HG03135 (cell line): Measurements from ENCODE around the gene SLC22A23.
"Not testable (repeated sequence)": the region's sequence is repeated elsewhere in the genome, so short reads cannot be mapped to it uniquely, and the experiment has no call there.

ENCODE experiments used
- ATAC-seq: cut with Tn5 transposase; IDR thresholded peaks from one replicate; pipeline ENCODE4 v1.9.1; 2021; ENCODE audit warnings: mild to moderate bottlenecking, moderate library complexity; ENCODE audit not compliant: unreplicated experiment

Gene SLC22A23

DNA sequence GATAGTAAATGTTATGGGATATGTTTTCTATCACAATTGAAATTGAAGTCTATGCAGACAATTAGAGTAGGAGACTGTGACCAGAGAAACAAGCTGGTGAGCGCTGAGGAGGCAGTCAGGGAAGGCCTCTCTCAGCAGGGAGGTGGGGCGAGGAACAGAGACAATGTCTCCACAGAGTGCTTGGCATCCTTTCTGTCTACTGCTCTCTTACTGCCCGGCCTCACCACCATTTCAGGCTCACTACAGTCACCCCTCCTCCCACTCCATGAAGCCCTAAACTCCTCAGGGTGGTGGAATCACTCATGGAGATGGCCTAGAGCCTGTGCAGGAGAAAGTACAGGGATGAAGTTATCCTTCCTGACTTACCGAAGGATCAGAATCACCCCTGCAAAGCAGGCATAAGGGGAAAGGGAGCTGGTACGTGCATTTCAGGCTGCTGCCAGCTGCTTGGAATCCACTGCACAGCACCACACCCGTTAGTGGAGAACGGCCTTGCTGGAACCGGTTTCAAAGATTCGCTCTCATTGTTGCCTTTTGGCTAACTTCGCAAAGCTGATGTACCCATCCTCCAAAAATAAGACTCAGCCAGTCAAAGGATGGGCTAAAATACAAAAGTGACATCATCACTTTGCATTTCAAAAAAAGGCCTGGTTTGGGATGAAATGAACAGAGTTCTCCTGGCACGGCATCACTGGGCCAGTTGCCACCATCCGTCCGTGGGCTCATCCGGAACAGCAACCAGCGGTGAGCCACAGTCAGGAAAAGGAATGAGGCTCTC, 67.3 kb downstream of the SLC22A23 start:
- no peak for ATAC-seq

DNA sequence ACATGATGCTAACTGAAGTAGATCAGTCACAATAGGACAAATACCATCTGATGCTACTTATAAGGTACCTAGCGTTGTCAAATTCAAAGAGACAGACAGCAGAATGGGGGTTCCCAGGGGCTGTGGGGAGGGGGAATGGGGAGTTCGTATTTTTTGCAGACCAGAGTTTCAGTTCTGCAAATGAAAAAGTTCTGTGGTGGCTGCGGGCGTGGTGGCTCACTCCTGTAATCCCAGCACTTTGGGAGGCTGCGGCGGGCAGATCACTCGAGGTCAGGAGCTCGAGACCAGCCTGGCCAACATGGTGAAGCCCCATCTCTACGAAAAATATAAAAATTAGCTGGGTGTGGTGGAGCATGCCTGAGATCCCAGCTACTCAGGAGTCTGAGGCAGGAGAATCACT, 68.1 kb downstream of the SLC22A23 start:
- ATAC-seq: no peak

DNA sequence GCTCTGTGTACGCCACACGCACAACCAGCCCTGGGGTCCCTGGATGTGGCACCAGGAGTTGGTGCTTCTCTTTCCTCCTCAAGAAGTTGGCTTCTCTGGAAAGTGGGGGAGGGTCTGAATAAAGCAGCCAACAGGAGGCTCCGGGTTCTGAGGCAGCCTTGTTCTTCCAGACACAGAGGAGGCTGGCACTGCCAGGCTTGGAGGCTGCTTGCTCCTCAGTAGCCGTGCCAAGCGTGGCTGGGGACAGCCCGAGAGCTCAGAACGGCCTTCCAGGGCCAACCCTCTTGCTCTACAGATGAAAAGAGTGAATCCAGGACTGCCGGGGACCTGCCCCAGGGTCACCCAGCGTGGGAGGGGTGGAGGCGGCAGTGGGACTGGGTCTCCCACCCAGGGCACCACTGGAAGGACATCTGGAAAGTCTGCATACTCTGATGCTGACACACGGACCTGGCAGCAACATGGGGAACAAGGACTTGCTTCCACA, 70.4 kb downstream of the SLC22A23 start:
- ATAC-seq: no peak

- ATAC-seq: no peak
These were observed 71.1 kb downstream of the SLC22A23 start for GRCh38 chr6:3385660-3386151.

GRCh38 chr6:3385181-3385580, 71.7 kb downstream of the SLC22A23 start:
- ATAC-seq: not testable (repeated sequence)

- no peak for ATAC-seq
These were observed 72.4 kb downstream of the SLC22A23 start for GRCh38 chr6:3384241-3385143.

DNA sequence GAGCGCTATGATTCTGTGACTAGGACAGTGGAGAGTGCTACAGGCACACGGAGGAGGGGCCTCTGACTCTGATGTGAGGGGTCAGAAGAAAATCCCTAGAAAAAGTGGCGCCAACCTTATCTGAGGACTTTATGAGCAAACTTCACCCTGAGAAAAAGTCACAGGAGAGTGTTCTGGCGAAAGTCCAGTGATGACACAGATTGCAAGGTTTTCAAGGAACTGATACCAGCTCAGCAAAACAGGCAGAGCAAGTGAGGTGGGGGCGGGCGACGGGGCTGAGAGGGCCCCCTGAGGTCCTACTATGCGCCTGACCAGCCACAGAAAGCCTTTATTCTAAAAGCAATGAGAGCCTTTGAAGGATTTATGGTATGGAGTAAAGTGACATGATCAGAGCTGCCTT, 73.3 kb downstream of the SLC22A23 start:
- no peak for ATAC-seq

- no peak for ATAC-seq
These were observed 74.2 kb downstream of the SLC22A23 start for GRCh38 chr6:3382326-3383279.

DNA sequence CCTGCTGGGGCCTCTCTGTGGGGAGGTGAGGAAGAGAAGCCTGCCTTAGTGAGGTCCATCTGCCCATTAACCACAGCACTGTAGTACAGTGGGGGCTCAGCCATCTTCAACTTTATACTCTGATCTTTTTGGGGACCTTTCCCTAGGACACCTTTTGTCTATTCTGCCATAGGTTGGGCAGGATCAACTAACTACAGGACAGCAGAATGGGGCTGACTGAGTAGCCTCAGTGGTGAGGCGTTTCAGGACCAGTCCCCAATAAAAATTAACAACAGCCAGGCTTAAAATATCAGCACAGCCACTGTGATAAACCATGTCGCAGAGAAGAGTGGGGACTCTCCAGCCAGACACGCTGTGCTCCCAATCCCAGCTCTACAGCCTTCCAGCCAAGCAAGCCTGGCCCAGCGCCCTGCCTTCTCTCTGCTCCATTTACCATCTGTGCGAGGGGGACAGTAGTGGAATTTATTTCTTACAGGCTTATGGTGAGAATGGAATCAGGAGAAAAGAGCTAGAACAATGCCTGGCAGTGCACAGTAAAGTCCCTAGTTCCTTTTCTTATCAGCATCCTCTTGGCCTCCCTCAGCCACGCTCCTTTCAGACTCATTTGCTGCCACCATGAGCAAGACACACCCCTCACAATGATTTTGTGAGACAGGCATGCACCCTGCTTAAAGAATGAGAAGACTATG, 75.5 kb downstream of the SLC22A23 start:
- ATAC-seq: no peak

- ATAC-seq: no peak
These were observed 76.3 kb downstream of the SLC22A23 start for GRCh38 chr6:3380344-3381232.

DNA sequence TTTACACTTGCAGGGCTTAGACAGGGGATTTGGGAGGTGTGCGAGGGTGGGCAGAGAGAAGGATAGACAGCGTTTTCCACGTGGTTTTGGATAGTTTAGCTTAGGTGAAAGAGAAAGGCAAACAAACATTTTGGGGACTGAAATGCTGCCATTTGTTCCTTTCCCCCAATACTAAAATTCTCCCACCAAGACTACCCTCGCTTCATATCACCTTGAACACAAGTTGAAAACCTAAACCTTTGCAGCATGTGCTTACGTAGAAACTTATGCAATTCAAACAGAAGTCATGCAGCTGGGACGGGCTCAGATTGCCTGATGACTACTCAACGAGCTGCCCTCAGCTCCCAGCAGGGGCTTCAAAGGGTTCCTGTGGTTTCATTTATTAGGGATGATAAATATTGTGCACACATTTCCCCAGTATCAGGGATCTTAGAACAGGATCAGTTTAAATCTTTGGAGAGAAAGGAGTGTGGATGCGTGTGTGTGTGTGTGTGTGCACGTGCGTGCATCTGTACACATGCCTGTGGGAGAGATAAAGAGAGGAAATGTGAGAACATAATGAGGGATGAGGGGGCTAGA, 77.3 kb downstream of the SLC22A23 start:
- ATAC-seq: no peak

GRCh38 chr6:3378808-3379207, 78.0 kb downstream of the SLC22A23 start:
- not testable (repeated sequence) for ATAC-seq

DNA sequence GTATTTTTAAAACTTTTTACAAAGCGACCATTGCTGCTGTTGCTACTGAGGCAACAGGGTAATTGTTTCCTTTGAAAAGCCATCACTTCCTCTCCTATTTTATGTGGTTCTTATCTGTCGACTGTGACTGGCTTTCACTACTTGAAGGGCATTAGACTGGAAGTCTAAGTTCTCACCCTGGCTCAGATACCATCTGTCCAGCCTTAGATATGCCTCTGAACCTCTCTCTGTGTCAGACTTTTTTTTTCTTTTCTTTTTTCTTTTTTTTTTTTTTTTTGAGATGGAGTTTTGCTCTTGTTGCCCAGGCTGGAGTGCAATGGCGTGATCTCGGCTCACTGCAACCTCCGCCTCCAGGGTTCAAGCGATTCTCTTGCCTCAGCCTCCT, 78.5 kb downstream of the SLC22A23 start:
- not testable (repeated sequence) for ATAC-seq

GRCh38 chr6:3377536-3378397, 79.1 kb downstream of the SLC22A23 start:
- no peak for ATAC-seq

DNA sequence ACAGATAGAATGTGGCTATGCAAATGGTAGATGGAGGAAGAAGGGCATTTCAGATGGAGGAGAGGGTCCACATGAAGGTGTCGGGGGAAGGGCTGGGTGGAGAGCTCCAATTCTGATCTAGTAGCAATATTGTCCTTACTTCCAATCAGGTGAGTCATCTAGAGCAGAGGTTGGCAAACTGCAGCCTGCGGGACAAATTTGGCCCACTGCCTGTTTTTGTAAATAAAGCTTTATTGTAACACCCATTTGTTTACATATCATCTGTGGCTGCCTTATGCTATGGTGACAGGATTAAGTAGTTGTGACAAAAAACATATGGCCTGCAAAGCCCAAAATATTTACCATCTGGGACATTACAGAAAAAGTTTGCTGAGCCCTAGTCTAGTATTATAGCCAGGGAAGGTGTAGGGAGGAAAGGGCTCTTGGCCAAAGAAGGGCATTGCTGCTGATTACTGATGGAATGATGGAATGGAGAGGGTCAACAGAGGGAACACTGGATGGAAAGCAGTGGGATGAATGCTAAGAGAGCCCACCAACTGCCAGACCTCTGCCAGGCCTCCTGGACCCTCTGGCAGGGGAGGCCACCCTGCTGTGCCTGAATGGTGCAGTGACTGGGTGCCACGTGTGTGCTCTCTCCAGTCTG, 79.8 kb downstream of the SLC22A23 start:
- ATAC-seq: no peak

- ATAC-seq: no peak
These were observed 80.8 kb downstream of the SLC22A23 start for GRCh38 chr6:3376064-3376463.

DNA sequence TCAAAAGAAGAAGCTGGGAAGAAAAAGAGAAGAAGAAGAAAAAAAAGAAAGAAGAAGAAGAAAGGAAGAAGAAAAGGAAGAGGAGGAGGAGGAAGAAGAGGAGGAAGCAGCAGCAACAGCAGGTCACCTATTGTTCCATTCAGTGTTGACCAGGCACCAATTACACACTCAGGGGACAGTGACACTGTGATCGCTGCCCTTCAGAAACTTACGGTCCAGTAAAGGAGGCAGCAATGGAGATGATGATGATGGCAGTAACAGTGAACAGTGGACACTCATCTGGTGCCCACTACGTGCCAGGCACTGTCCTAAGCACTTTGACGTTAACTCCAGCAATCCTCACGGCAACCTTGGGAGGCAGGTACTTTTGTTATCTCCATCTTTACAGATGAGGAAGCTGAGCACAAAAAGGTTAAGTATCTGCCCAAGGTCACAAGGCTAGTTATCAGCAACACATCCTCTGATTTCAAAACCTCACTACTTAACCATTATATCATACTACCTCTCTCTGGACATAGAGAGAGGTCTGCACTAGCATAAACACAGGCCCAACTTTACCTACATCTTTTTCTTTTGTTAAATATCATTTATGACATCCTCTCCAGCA, 83.2 kb downstream of the SLC22A23 start:
- ATAC-seq: no peak
